GM08714 (cell line): Measurements from ENCODE around the gene SSX2IP.

ENCODE experiments used
- H3K4me3 ChIP-seq: fragments of 200-500 bp; sonication (Bioruptor generic); 2 replicates; pipeline ENCODE4 v1.5.1; 2014; ENCODE audit warnings: mild to moderate bottlenecking, low read length, inconsistent platforms
- ZNF274 ChIP-seq: IDR thresholded peaks from 2 replicates; pipeline ENCODE4 v1.6.1; 2012; ENCODE audit warnings: mild to moderate bottlenecking, low read depth, low read length

The SSX2IP gene

GRCh38 chr1:84719543-84720217 lies 29.4 kb upstream of the SSX2IP start:
- no peak overlapping the region for H3K4me3 ChIP-seq
- TF ChIP-seq ZNF274: no peak

GRCh38 chr1:84715342-84716019 lies 25.2 kb upstream of the SSX2IP start:
- no peak overlapping the region for H3K4me3 ChIP-seq
- TF ChIP-seq ZNF274: no peak

- TF ChIP-seq ZNF274: no peak
These were observed 22.1 kb upstream of the SSX2IP start for GRCh38 chr1:84712276-84712874.

GRCh38 chr1:84711869-84712268 lies 21.6 kb upstream of the SSX2IP start:
- no peak for TF ChIP-seq ZNF274
- no peak overlapping the region for H3K4me3 ChIP-seq

More at GRCh38 chr1:84712276-84712874, 22.1 kb upstream of the SSX2IP start:
- no peak overlapping the region for H3K4me3 ChIP-seq

GRCh38 chr1:84711121-84711520 lies 20.9 kb upstream of the SSX2IP start:
- TF ChIP-seq ZNF274: no peak

GRCh38 chr1:84709131-84709530 lies 18.9 kb upstream of the SSX2IP start:
- TF ChIP-seq ZNF274: no peak
- no peak overlapping the region for H3K4me3 ChIP-seq

More at GRCh38 chr1:84711121-84711520, 20.9 kb upstream of the SSX2IP start:
- no peak overlapping the region for H3K4me3 ChIP-seq

GRCh38 chr1:84708031-84708430 lies 17.8 kb upstream of the SSX2IP start:
- no peak overlapping the region for H3K4me3 ChIP-seq
- no peak for TF ChIP-seq ZNF274

GRCh38 chr1:84705513-84705912 lies 15.3 kb upstream of the SSX2IP start:
- no peak overlapping the region for H3K4me3 ChIP-seq
- TF ChIP-seq ZNF274: no peak

GRCh38 chr1:84704872-84705417 lies 14.7 kb upstream of the SSX2IP start:
- TF ChIP-seq ZNF274: no peak
- H3K4me3 ChIP-seq: no peak overlapping the region

- no peak overlapping the region for H3K4me3 ChIP-seq
- TF ChIP-seq ZNF274: no peak
These were observed 13.2 kb upstream of the SSX2IP start for GRCh38 chr1:84703431-84703830.

- no peak for TF ChIP-seq ZNF274
- no peak overlapping the region for H3K4me3 ChIP-seq
These were observed 11.9 kb upstream of the SSX2IP start for GRCh38 chr1:84702143-84702542.

GRCh38 chr1:84701376-84701775 lies 11.1 kb upstream of the SSX2IP start:
- no peak overlapping the region for H3K4me3 ChIP-seq
- no peak for TF ChIP-seq ZNF274

- no peak for TF ChIP-seq ZNF274
- H3K4me3 ChIP-seq: no peak overlapping the region
These were observed 9.8 kb upstream of the SSX2IP start for GRCh38 chr1:84700070-84700469.

GRCh38 chr1:84698151-84699110 lies 8.2 kb upstream of the SSX2IP start:
- no peak for TF ChIP-seq ZNF274
- H3K4me3 ChIP-seq: no peak overlapping the region
